Mucosa of descending colon (tissue), 3 donors: ENCODE data around the gene FCRL5. TPM values are rescaled to one million over a fixed set of nuclear protein-coding genes. Genes with fewer than 3 reads are reported as not detected.
A peak's percentile ranks its signal among the peaks of the same experiment; 100 is the strongest.

ENCODE experiments used
- ATAC-seq: fragments of 200-7000 bp; cut with Tn5 transposase; one replicate; pipeline ENCODE4 v1.9.1; 2020; ENCODE audit warnings: mild to moderate bottlenecking, moderate library complexity
- DNase-seq, 3 donors: peaks; one replicate each; pipeline ENCODE4 v3.0.0-alpha.2; 2020
- H3K36me3 ChIP-seq: fragments of 200-600 bp; one replicate; pipeline ENCODE4 v1.8.0; 2021; ENCODE audit warnings: low read depth, mild to moderate bottlenecking
- H3K4me1 ChIP-seq: fragments of 200-600 bp; one replicate; pipeline ENCODE4 v1.8.0; 2021; ENCODE audit warnings: low read depth, mild to moderate bottlenecking
- H3K4me3 ChIP-seq: fragments of 200-600 bp; one replicate; pipeline ENCODE4 v1.8.0; 2021; ENCODE audit warnings: mild to moderate bottlenecking
- H3K9me3 ChIP-seq: fragments of 200-600 bp; one replicate; pipeline ENCODE4 v1.8.0; 2021; ENCODE audit warnings: mild to moderate bottlenecking
- intact Hi-C, 2 donors: fragments of 100-400 bp; cut with DNase I in 1 of 2; cut with micrococcal nuclease in 1 of 2; formaldehyde crosslinking; loops; one replicate each; pipeline versions ENCODE4 v1.11.0 to v1.11.1; 2022; cut with DNase I, micrococcal nuclease
- total RNA-seq, 3 donors: library from RNA; stranded (reverse); fragmentation: NEBNext Ultra II Directional in 2 of 3; extraction: Animal tissue kit (Norgen Biotek cat#: 25700) in 2 of 3; gene quantifications; one replicate each; pipeline versions ENCODE4 v1.2.1 to v1.2.4, GENCODE V29; 2021 to 2023
- TF ChIP-seq, protein P1 (sequence below): fragments of 200-600 bp; IDR thresholded peaks from one replicate; pipeline ENCODE4 v1.8.0; 2022; ENCODE audit warnings: antibody characterized with exemption, mild to moderate bottlenecking
- donor health status: DM: no; HTN: no; CAD: no; lungs with moderate emphysema.
- donor health status: DM: no; HTN: no; CAD: no.
- donor health status: DM: no; HTN: yes; CAD: no.

Gene FCRL5
- total RNA-seq, 3 donors from 2014 or later: 0.95 to 3.3 (median 1.7) TPM

DNA sequence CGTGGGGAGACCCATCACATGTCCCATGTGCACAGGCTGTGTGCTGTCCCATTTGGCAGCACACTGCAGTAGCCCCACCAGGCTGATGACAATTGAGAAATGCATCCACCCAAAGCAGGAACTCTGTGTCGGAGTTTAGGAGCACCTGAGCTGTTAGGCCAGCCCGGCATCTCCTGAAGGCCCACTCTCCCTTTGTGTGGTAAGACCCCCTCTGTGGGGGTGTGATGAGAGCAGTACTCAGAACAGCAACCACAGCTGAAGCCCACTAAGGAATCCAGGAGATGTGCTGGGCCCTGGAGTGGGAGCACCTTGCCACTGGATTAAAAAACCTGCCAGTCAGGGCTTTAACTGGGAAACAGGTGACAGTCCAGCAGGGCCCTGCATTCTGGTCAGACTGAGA lies 37.2 kb downstream of the FCRL5 start:
- H3K36me3 ChIP-seq: no peaks in the 10 kb centered on the region
- DNase-seq: no peak
- H3K9me3 ChIP-seq: no peaks in the 10 kb centered on the region
- intact Hi-C loops: no loop called here
- H3K4me3 ChIP-seq: no peak overlapping the region
- TF ChIP-seq, protein P1, sequence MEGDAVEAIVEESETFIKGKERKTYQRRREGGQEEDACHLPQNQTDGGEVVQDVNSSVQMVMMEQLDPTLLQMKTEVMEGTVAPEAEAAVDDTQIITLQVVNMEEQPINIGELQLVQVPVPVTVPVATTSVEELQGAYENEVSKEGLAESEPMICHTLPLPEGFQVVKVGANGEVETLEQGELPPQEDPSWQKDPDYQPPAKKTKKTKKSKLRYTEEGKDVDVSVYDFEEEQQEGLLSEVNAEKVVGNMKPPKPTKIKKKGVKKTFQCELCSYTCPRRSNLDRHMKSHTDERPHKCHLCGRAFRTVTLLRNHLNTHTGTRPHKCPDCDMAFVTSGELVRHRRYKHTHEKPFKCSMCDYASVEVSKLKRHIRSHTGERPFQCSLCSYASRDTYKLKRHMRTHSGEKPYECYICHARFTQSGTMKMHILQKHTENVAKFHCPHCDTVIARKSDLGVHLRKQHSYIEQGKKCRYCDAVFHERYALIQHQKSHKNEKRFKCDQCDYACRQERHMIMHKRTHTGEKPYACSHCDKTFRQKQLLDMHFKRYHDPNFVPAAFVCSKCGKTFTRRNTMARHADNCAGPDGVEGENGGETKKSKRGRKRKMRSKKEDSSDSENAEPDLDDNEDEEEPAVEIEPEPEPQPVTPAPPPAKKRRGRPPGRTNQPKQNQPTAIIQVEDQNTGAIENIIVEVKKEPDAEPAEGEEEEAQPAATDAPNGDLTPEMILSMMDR: no peak
- ATAC-seq: no peak
- no peaks in the 10 kb centered on the region for H3K4me1 ChIP-seq

DNA sequence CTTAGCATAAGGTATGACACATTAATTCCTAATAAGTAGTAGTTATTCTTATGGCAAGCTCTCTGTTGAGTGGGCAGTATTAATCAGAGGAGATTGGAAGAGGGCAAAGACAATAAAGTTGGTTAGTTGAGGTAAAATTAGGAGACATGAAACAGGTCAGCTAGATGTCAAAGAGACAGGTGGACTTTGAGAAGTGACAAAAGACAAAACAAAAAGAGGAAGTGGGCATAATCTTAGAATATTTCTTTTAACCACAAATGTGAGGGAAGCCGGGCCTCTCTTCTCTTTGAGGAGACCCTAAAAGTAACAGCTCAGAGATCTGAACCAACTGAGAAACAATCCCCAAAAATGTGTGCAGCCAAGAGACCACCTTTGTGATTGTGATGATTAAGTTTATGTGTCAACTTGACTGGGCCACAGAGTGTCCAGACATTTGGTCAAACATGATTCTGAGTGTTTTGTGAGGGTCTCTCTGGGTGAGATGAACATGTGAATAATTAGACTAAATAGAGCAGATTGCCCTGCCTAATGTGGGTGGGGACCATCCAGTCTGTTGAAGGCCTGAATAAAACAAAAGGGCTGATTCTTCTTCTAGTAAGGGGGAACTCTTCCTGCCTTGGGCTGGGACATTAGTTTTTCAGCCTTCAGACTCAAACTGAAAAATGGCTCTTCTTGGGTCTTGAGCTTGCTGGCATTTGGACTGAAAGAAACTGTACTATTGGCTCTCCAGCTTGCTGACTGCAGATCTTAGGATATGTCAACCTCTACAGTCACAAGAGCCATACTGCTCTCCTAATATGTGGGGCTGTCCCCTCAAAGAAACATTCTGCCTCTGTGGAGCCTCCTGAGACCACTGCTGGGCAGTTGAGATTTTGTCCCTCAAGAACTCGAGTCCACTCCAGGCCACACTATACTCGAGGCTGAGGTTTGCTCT lies 40.0 kb downstream of the FCRL5 start:
- no peaks in the 10 kb centered on the region for H3K4me1 ChIP-seq
- ATAC-seq (no peak), DNase-seq (no peak)
- no peak overlapping the region for H3K4me3 ChIP-seq
- intact Hi-C loops: no loop called here
- TF ChIP-seq, protein P1: no peak
- no peaks in the 10 kb centered on the region for H3K9me3 ChIP-seq
- H3K36me3 ChIP-seq: no peaks in the 10 kb centered on the region

DNA sequence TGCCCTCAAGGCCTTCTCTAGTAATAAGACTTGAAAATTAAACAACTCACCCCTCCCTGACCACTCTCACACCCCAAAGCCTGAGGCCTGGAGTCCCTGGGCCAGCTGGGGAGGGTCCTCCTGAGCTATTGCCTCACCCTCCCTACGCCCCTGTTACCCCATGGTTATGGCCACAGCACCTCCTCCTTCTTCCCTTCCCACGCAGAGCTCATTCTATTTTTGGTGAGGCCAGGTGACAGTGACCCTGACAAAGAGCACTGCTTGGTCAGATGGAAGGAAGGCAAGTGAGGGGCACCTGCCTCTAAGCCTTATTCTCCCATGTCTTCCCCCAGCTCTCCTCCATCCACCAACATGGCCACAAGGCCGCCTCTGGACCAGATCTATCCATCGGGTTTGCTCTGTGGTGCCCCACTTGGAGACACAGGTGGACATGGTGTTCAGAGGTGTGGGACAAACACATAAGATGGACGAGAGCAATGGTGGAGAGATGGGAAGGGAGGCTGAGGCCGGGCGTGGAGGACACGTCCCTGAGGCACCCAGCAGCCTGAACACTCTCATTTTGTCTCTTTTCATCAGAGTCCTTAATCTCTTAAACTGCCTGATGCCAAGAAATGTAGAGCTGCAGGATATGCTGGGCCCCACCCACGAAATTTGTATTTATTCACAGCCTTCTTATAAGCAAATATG lies 42.6 kb downstream of the FCRL5 start:
- intact Hi-C loops: no loop called here
- Histone ChIP-seq H3K9me3 (no peaks in the 10 kb centered on the region), H3K36me3 (no peaks in the 10 kb centered on the region), H3K4me3 (no peak overlapping the region), H3K4me1 (peaks cover 4% of the 10 kb centered on the region)
- no peak for ATAC-seq
- DNase-seq: no peak
- TF ChIP-seq, protein P1: no peak

DNA sequence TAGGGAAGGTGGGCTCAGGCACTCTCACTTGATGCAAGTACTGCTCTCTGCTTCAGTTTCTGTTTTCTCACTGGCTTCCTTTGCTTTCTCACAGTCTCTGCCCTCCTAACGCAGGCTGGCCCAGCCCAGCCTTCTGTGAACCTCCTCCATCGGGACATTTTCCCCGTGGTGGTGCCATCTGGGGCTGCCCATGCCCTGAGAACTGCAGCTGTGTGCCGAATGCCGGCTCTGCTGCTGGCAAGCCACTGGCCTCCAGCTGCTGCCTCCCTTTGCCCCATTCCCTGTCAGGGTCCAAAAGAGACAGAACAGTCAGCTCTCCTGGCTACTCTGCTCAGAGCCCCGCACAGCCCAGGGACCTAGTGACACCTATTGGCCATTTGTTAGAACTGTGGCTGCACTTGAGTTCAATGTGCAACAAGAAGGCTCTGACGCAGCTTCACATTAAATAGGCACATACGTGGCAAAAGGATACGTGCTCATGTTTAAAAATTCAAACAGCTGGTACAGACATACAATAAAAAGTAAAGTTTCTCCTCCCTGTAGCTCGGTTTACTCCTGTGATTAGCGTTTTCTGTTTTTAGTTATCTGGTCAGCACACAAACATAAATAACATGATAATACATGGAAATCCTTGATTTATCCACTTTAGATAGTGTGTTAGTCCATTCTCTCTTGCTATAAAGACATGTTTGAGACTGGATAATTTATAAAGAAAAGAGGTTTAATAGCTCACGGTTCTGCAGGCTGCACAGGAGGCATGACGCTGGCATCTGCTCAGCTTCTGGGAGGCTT lies 46.6 kb downstream of the FCRL5 start:
- TF ChIP-seq, protein P1: peak; percentile 77
- intact Hi-C loops: no loop called here
- no peak overlapping the region for H3K4me3 ChIP-seq
- peaks cover 4% of the 10 kb centered on the region for H3K4me1 ChIP-seq
- peak; percentile 58 to 76 (median 61) for DNase-seq
- ATAC-seq: peak; percentile 96
- no peaks in the 10 kb centered on the region for H3K9me3 ChIP-seq
- no peaks in the 10 kb centered on the region for H3K36me3 ChIP-seq

DNA sequence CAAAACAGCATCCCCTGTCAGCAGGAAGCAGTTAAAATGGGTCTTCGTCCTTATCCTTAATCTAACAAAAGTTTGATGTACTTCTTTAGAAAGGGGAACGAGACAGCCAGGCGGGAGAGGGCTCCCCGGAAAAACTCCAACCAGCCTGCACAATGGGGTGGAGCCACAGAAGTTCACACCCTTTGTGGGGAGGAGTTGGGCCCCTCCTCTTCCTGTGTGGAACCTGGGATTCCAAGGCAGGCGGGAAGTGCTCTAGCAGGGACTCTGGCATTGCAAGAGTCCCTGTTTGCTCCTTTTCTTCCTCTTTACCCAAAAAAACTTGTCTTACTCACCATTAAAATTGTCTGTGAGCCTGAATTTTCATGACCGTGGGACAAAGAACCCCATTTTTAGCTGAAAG lies 47.7 kb downstream of the FCRL5 start:
- DNase-seq (no peak), ATAC-seq (no peak)
- intact Hi-C loops: no loop called here
- TF ChIP-seq, protein P1: no peak
- Histone ChIP-seq H3K36me3 (no peaks in the 10 kb centered on the region), H3K4me1 (peaks cover 4% of the 10 kb centered on the region), H3K9me3 (no peaks in the 10 kb centered on the region), H3K4me3 (no peak overlapping the region)
